Psoas muscle (tissue), 8 donors: ENCODE data around the gene LYL1. TPM values are rescaled to one million over a fixed set of nuclear protein-coding genes. Genes with fewer than 3 reads are reported as not detected.

Experiments
- ATAC-seq, 4 donors: fragments of 200-7000 bp; cut with Tn5 transposase; one replicate each; pipeline ENCODE4 v1.9.1; 2020; ENCODE audit warnings: moderate library complexity in 3 of 4, mild to moderate bottlenecking in 2 of 4
- DNase-seq, 2 donors: peaks; one replicate each; pipeline ENCODE4 v3.0.0-alpha.2; 2020
- H3K27ac ChIP-seq: fragments of 200-600 bp; one replicate; pipeline ENCODE4 v1.8.0; 2022
- H3K27me3 ChIP-seq, 3 donors: fragments of 200-600 bp in 1 of 3; one replicate each; pipeline versions ENCODE4 v1.6.1 to v1.8.0; 2013 to 2022; ENCODE audit warnings: low read length in 2 of 3, mild to moderate bottlenecking in 2 of 3, moderate library complexity in 1 of 3; ENCODE audit not compliant: insufficient read depth in 3 of 3
- H3K36me3 ChIP-seq, 2 donors: fragments of 200-600 bp in 1 of 2; one replicate each; pipeline versions ENCODE4 v1.6.1 to v1.8.0; 2013 to 2022; ENCODE audit warnings: low read depth in 1 of 2, mild to moderate bottlenecking in 1 of 2, moderate library complexity in 1 of 2; ENCODE audit not compliant: insufficient read depth in 1 of 2
- H3K4me1 ChIP-seq: fragments of 200-600 bp; one replicate; pipeline ENCODE4 v1.8.0; 2022
- H3K4me3 ChIP-seq: fragments of 200-600 bp; one replicate; pipeline ENCODE4 v1.8.0; 2022; ENCODE audit warnings: mild to moderate bottlenecking
- H3K9me3 ChIP-seq: fragments of 200-600 bp; one replicate; pipeline ENCODE4 v1.8.0; 2022
- CTCF ChIP-seq: fragments of 200-600 bp; IDR thresholded peaks from one replicate; pipeline ENCODE4 v1.8.0; 2022; ENCODE audit warnings: antibody characterized with exemption
- WGBS, 3 donors: extraction: QIAGEN DNeasy Blood & Tissue Kit; methylation state at CpG; one replicate each; pipeline versions ENCODE4 v1.1.6 to v1.1.7; 2013; 5-methylcytosine and 5-hydroxymethylcytosine counted together
- intact Hi-C, 2 donors: fragments of 100-400 bp; cut with DNase I; formaldehyde crosslinking; loops; one replicate each; pipeline versions ENCODE4 v1.11.0 to v1.14.2; 2022
- long read RNA-seq, 2 donors: library from polyadenylated mRNA; unstranded; transcript quantifications; one replicate each; pipeline ENCODE4 v2.0.0, GENCODE V29; 2021
- polyA plus RNA-seq, 3 donors: library from polyadenylated mRNA; stranded (reverse); fragments of 200-250 nt; gene quantifications; one replicate each; pipeline ENCODE4 v1.2.3, GENCODE V29; 2013
- total RNA-seq, 4 donors: library from RNA; stranded (reverse); fragmentation: NEBNext Ultra II Directional in 2 of 4; extraction: Animal tissue kit (Norgen Biotek cat#: 25700) in 2 of 4; gene quantifications; one replicate each; pipeline versions ENCODE4 v1.2.1 to v1.2.4, GENCODE V29; 2021 to 2023
- donor health status: healthy with polysubstance abuse.
- donor health status: DM: no; HTN: no; CAD: no; lungs with moderate emphysema.
- donor health status: Bipolar disorder and iron deficiency.
- donor health status: healthy.
- donor health status: DM: yes; HTN: yes; CAD: no.
- donor health status: DM: no; HTN: no; CAD: no.
- donor health status: DM: no; HTN: no; CAD: no.
- donor health status: DM: yes; HTN: yes; CAD: no.

LYL1 gene
- total RNA-seq (1 to 10 TPM; 2.1 to 4.6 (median 3.2) TPM), polyA plus RNA-seq (1 to 10 TPM; 1.1 to 3.4 (median 1.1) TPM)
- long read RNA-seq, donor 1, partial matches to known transcripts = 1 of 4 reads
- long read RNA-seq, donor 1, other reads (novel, unspliced or antisense) = 3 of 4 reads
- long read RNA-seq, donor 2, transcript LYL1-201 (4 exons, 1,490 nt) = major isoform, 5 of 7 reads
- long read RNA-seq, donor 2, partial matches to known transcripts = 0 of 7 reads
- long read RNA-seq, donor 2, other reads (novel, unspliced or antisense) = 2 of 7 reads

- peaks cover 4% of the 10 kb centered on the region for H3K4me1 ChIP-seq
- TF ChIP-seq CTCF = no peak
- peaks cover 0 to 26% of the 10 kb centered on the region in 2 donors for H3K36me3 ChIP-seq
- peak; percentile 76 to 88 for DNase-seq
- peak; percentile 23 to 42 (median 36) for ATAC-seq
- H3K9me3 ChIP-seq = no peaks in the 10 kb centered on the region
- intact Hi-C loops = no loop called here
- peak within 1 kb of the TSS; percentile 64 for H3K4me3 ChIP-seq
- H3K27ac ChIP-seq = peak within 1 kb of the TSS; percentile 61
- no peaks in the 10 kb centered on the region for H3K27me3 ChIP-seq
- 8 to 9% (median 8%) methylated on average over 35 to 47 of the region's 47 CpGs for WGBS, 3 donors
These were observed at the start of gene LYL1 for GRCh38 chr19:13102666-13103580. Gene LYL1 (minus strand): TSS chr19:13102858. CDS start chr19:13101171, 1,687 bp downstream.

GRCh38 chr19:13151605-13152355, 49.1 kb upstream of the LYL1 start:
- ATAC-seq (peak; percentile 72 to 77 (median 74)), DNase-seq (peak; percentile 98 to 99)
- Histone ChIP-seq H3K9me3 (no peaks in the 10 kb centered on the region), H3K4me3 (peak overlapping the region; percentile 93), H3K27ac (peak overlapping the region; percentile 96), H3K27me3 (no peaks in the 10 kb centered on the region), H3K36me3 (peaks cover 0 to 3% of the 10 kb centered on the region in 2 donors), H3K4me1 (peaks cover 22% of the 10 kb centered on the region)
- intact Hi-C loops = loop anchor here (5.0 kb wide), 2 partner anchors 691 to 1411 kb away; no protein-coding TSS in a partner anchor
- 0 to 1% (median 1%) methylated on average over 57 to 71 of the region's 71 CpGs for WGBS, 3 donors
- no peak for TF ChIP-seq CTCF

- TF ChIP-seq CTCF = no peak
- Histone ChIP-seq H3K27ac (peak overlapping the region; percentile 96), H3K27me3 (no peaks in the 10 kb centered on the region), H3K9me3 (no peaks in the 10 kb centered on the region), H3K4me3 (peak overlapping the region; percentile 93), H3K4me1 (peaks cover 22% of the 10 kb centered on the region), H3K36me3 (peaks cover 0 to 10% of the 10 kb centered on the region in 2 donors)
- DNase-seq (no peak), ATAC-seq (peak in 1 of 4 donors; percentile 0)
- 0 to 1% (median 0%) methylated on average over 34 of the region's 34 CpGs for WGBS, 3 donors
- intact Hi-C loops = loop anchor here (1.0 to 5.0 kb wide), 3 partner anchors 33 to 1411 kb away; partner anchors contain the start of gene NACC1 (in 1 of the 2)
These were observed 48.4 kb upstream of the LYL1 start for GRCh38 chr19:13150931-13151604.
